T follicular helper cell (primary cell): ENCODE data around the gene GPR152.
"Not testable (repeated sequence)": the region's sequence is repeated elsewhere in the genome, so short reads cannot be mapped to it uniquely, and the experiment has no call there.

ENCODE experiments used
- DNase-seq: peaks from one replicate; pipeline ENCODE4 v3.0.0-alpha.2; 2020; ENCODE audit warnings: low read depth

The GPR152 gene

DNA sequence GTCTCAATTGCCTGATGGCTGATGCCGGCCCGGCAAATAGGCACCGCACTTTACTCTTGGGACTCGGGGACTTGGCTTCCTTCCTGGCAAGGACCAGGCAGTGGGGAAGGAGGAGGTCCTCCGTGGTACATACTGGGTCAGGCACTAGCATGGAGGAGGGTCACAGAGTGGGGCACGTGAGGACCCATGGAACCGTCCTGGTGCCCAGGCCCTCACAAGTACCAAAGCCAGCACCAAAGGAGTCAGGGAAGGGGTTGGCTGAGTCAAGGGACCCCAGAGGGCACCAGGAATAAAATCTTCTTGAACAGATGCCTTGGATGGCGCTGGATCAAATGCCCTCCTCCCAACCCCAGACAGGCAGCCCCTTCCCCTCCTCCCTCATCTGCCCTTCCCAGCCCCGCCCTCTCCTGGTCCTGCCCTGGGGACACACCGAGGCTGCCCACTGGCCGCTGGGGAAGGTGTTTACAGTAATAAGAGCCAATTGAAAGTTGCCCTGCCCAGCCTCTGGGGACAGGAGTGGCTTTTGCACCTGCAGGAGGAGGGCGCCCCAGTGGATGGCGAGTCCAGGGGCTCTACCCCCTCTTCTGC, 42.7 kb downstream of the GPR152 start:
- no peak for DNase-seq

DNA sequence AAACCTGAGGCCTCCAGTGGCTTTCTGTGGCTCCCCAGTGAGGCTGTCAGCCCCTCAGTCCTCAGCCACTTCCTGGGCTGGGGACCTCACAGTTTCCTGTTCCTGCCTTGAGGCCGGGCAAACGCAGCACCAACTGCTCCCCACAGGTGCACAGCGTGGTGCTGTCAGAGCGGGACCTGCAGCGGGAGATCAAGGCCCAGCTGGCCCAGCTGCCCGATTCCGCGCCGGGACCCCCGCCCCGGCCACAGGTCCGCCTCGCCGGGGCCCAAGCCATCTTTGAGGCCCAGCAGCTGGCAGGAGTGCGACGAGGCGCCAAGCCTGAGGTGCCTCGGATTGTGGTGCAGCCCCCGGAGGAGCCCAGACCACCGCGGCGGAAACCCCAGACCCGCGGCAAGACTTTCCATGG, 43.3 kb downstream of the GPR152 start:
- no peak for DNase-seq

DNA sequence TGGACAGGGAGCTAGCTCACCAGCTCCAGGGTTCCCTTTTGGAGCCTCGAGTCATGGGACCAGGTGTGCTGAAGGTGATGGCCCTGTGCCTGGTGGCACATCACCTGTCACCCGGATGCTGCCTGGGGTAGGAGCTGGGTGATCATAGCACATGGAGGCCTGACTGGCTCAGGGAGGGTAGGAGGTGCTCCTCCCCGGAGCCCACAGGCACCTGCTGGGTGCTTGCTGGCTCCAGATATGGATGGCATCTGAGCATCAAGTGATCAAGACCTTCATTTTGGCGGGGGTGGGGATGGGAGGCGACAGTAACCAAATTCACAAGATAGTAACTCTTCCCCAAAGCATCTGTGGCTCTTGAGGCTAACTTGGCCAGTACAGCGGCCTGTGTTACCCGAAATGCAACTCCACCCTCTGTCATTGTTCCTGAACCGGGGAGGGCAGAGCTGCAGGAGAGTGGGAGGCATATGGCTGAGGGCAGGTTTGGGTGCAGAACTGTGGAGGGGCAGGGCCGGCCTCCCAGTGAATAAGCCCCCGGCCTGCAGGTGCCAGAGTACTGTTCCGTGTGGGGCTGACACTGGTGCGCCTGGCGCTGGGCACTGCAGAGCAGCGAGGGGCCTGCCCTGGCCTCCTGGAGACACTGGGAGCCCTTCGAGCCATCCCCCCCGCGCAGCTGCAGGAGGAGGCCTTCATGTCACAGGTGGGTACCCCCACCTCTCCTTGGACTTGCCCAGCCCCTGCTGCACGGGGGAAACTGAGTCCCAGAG, 43.9 kb downstream of the GPR152 start:
- DNase-seq, result no peak

DNA sequence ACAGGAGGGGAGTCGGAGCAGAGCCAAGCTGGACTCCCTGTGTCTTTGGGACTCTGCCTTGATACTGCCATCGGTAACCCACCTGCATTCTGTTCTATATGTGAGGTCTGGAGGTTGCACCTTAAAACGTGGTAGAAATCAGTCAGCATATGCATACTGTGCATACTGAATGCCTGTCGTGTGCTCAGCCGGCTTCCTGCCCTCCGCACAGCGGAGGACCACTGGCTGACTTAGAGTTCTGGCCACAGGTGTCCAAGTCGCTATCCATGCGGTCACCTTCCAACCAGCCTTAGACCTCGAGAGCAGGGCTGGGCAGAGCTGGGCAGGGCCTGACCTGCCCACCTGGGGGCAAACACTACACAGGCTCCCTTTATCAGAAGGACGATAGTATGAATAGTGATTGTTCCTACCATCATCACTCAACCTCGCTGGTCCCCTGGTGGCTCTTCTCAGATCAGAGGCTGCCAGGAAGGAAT, 44.8 kb downstream of the GPR152 start:
- DNase-seq, result no peak

DNA sequence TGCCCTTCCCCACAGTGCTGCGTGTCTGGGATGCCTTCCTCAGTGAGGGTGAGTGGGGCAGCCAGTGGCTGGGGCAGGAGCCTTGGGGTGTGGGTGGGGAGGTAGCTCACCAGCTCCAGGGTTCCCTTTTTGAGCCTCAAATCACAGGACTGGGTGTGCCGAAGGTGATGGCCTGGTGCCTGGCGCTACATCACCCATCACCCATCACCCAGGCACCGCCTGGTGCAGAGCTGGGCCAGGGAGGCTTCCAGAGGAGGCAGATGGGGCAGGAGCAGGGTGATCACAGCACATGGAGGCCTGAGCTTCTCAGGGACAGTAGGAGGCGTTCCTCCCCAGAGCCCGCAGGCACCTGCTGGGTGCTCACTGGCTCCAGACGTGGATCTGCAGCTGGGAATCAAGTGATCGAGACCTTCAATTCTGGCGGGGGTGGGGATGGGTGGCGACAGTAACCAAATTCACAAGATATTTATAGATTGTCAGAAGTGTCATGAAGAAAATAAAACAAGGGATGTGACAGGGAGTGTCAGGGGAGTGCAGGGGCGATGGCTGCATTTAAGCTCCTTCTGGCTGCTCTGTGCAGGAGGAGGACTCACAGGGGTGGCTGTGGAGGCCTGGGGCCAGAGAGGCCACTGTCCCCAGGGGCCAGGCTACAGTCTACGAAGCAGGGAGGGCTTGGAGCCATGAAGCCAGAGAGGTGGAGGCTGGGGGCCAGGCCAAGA, 45.4 kb downstream of the GPR152 start:
- DNase-seq, result no peak

DNA sequence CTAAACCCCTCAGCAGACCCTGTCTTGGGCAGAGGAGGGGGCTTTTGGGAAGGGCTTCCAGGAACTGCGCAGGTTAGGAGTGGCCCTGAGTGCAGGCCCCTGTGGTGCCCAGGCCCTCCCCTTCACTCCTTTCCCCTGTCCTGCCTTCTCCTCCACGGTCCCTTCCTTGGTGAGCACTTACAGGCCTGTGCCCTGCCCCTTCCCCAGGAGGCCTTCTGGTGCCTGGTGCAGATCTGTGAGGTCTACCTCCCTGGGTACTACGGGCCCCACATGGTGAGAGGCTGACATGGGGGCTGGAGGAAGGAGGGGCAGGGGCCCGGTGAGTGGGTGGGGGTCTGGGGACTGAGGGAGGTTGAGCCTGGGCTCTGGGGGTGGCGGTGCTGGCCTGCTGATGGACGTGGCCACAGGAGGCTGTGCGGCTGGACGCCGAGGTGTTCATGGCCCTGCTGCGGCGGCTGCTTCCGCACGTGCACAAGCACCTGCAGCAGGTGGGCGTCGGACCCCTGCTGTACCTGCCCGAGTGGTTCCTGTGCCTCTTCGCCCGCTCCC, 46.0 kb downstream of the GPR152 start:
- DNase-seq, result no peak

DNA sequence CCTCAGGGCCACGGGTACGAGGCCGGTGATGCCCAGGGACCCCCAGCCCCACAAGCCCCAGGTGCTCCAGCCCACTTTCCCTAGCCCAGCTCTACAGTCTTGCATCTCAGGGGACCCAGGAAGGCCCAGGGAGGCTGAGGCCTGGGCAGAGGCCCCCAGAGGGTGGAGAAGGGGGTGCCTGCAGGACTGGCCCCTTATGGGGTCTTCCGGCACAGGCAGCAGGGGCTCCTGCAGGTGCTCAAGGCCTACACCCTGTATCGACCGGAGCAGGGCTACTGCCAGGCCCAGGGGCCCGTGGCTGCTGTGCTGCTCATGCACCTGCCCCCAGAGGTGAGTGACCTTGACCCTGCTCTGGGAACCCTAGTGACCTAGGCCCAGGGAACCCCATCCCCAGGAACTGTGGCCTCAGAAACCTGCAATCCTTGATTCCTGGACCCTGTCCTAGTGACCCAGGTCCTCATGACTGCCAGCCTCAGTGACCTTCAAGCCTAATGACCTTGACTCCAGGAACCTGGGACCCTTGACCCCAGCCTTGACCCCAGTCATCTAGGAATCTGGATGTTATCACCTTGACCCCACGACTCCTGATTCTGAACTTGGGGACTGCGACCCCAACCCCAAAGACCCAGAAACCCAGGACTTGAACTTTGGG, 46.7 kb downstream of the GPR152 start:
- no peak for DNase-seq

DNA sequence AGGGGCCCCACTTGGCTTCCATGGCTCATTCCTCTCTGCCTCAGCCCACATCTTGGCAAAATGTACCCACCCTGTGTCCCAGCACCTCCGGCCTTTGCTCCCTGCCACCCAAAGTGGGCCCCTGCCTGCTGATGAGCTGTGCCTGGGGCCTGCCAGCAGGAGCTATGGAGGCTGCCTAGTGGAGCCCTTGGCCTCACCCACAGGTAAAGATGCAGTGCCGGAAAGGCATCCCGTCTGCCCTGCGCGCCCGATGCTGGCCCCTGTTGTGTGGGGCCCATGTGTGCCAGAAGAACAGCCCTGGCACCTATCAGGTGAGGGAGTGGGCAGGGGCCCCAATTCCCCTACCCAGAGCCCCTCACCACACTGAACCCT, 47.3 kb downstream of the GPR152 start:
- no peak for DNase-seq

DNA sequence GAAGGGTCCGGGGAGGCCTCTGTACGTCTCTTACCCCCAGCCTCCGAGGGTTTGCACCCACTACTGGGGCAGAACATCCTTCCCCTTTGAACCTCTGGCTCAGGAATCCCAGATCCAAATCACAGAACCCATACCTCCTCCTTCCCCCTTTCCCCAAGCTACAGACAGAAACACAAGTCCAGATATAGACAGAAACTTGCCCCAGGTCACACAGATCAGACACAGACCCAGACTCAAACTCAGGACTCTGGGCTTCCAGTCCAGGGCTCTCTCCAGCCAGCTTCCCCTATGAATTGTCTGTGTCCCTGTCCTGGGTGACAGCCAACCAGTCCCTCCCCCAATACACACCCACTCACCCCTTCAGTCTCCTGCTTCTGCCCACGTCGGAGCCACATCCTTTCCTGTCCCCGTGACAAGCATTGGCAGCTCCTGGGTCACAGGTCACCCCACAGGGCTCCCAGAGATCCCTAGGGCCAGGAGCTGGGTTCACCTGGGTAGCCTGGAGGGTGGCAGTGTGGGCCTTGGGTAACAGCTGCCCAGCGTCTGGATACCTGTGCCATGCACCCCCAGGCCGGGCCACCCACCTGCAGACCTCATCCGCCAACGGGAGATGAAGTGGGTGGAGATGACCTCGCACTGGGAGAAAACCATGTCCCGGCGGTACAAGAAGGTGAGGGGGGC, 47.9 kb downstream of the GPR152 start:
- no peak for DNase-seq

DNA sequence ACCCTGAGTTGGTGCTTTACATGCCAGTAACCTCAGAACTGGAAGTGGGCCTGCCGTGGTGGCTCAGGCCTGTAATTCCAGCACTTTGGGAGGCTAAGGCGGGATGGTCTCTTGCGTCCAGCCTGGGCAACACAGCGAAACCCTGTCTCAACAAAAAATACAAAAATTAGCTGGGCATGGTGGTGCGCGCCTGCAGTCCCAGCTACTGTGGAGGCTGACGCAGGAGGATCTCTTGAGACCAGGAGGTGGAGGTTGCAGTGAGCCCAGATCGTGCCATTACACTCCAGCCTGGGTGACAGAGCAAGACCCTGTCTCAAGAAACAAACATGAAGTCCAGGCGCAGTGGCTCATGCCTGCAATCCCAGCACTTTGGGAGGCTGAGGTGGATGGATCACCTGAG, 49.4 kb downstream of the GPR152 start:
- not testable (repeated sequence) for DNase-seq

DNA sequence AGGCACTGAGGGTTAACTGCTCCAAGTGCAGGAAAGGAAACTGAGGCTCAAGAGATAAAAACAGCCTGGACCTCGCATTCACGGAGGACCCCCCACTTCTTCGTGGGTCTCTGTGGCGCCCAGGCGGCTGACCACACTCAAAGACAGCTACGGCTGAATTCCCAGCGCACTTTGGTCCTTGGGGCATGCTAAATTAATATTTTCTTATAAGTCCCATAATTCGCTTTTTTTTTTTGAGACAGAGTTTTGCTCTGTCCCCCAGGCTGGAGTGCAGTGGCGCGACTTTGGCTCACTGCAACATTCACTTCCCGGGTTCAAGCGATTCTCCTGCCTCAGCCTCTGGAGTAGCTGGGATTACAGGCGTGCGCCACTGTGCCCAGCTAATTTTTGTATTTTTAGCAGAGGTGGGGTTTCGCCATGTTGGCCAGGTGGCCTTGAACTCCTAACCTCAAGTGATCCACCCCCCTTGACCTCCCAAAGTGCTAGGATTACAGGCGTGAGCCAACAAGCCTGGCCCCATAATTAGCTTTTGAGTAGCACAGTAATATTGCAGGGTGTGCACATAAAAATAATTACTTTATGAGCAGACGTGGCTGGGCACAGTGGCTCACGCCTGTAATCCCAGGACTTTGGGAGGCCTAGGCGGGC, 50.2 kb downstream of the GPR152 start:
- not testable (repeated sequence) for DNase-seq

DNA sequence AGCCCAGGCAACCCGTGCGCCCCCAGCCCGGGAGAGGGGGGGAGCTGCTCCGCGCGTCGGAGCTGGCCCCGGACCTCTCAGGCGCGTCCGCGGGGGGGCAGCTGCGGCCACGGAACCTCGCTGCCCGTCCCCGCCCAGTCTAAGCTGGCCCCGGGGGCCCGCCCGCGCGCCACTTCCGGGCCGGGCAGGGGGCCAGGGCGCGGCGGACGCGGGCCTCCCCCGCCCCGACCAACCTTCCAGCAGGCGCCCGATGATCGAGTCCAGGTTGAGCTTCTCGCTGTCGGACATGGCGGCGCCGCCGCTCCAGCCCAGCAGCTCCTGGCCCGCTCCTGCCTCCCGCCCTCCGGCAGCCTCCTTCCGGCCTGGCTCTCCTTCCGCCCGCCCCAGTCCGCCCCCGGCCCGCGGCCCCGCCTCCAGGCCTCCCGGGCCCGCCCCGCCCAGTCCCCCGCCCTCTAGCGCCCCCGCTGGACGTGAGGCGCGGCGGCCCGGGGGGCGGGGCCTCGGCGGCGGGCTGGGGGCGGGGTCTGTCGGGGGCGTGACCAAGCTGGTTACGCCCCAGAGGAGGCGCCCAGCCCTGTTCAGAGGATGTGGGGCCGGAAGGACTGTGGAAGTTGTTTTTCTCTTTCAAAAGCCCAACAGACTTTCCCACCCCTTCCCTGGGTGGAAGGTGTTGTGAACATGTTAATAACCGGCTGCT, 50.9 kb downstream of the GPR152 start, which contains the start of gene PPP1CA:
Gene PPP1CA, minus strand, starts transcription at position 364 of the 697 bp plus-strand sequence. Its CDS starts 76 bp downstream, at position 288.
- DNase-seq, result peak; percentile 90
